ENCODE data around the gene HENMT1. TPM values are rescaled to one million over a fixed set of nuclear protein-coding genes. Genes with fewer than 3 reads are reported as not detected.

The HENMT1 gene
- total and polyA plus RNA-seq, 3 experiments from 2014 or later, result 29.6 to 55.2 (median 31.3) TPM

DNA sequence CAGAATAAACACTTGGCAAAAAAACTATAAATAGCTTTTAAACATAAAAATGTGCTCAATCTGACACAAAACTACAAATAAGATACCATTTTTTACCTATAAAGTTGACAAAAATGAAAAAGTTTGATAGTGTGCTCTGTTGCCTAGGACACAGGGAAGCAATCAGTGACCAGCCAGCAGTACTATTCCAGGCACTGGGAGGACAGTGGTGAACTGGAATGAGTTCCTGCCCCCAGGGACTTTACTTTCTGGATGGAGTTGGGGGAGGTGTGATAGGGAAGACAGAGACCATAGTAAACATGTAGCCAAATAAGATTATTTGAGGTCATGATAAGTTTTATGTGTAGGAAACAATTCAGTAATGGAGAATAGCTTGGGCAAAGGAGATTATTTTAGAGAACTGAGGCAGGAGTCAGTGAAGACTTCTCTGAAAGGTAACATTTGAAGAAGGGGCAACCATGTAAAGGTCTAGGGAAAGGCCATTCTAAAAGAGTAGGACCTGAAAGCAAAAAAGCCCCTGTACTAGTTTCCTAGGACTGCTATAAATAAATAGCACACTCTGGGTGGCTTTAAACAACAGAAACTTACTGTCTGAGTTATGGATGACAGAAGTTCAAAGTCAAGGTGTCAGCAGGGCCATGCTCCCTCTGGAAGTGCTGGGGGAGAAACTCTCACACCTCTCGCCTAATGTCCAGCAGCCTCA lies 59.0 kb downstream of the HENMT1 start:
- peak overlapping the region in 1 of 8 donors; percentile 62 for H3K27ac Mint-ChIP-seq
- CTCF ChIA-PET, result no interaction called here
- H3K9me3 ChIP-seq (ENCODE audit: low read length), result no peaks in the 10 kb centered on the region
- H3K36me3 Mint-ChIP-seq, result peaks cover 0 to 38% (median 8%) of the 10 kb centered on the region in 3 donors
- POLR2A ChIA-PET, result no interaction called here
- peaks cover 0 to 8% (median 4%) of the 10 kb centered on the region in 3 donors for H3K4me1 Mint-ChIP-seq
- no peak overlapping the region for H3K27ac ChIP-seq (ENCODE audit: low read depth, low read length)
- H3K4me3 Mint-ChIP-seq, result no peak overlapping the region
- H3K27me3 ChIP-seq (ENCODE audit: insufficient read depth, low read length, poor library complexity, severe bottlenecking), result no peaks in the 10 kb centered on the region
- DNase-seq, result no peak
- no peaks in the 10 kb centered on the region for H3K9me3 Mint-ChIP-seq
- H3K4me1 ChIP-seq (ENCODE audit: insufficient read depth, low read length), result no peaks in the 10 kb centered on the region
- H3K36me3 ChIP-seq (ENCODE audit: insufficient read depth, low read length), result peaks cover under 1% of the 10 kb centered on the region
- H3K4me3 ChIP-seq (ENCODE audit: low read length), result no peak overlapping the region
- H3K27me3 Mint-ChIP-seq, result no peaks in the 10 kb centered on the region

DNA sequence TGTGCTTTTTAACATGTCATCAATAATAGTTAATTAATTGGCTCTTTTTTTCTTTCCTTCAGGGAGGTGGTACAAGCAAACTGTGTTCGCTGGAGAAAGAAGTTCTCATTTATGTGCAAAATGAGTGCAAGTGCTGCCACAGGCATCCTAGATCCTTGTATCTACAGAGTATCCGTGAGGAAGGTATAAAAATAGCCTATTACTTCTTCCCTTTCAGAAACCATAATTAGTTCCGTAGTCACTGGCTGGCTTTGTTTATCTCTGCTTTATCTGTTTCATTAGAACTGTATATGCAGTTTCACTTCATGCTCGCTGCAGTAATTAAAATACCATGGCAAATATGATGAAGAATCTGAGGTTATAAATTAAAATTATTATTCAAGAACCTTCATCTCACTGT lies 60.4 kb downstream of the HENMT1 start:
- Mint-ChIP-seq H3K4me1 (peaks cover 0 to 11% (median 4%) of the 10 kb centered on the region in 3 donors), H3K27me3 (no peaks in the 10 kb centered on the region), H3K27ac (no peak overlapping the region), H3K9me3 (no peaks in the 10 kb centered on the region), H3K36me3 (peaks cover 0 to 31% (median 5%) of the 10 kb centered on the region in 3 donors), H3K4me3 (no peak overlapping the region)
- Histone ChIP-seq H3K9me3 (ENCODE audit: low read length) (no peaks in the 10 kb centered on the region), H3K36me3 (ENCODE audit: insufficient read depth, low read length) (no peaks in the 10 kb centered on the region), H3K4me3 (ENCODE audit: low read length) (no peak overlapping the region), H3K4me1 (ENCODE audit: insufficient read depth, low read length) (no peaks in the 10 kb centered on the region), H3K27me3 (ENCODE audit: insufficient read depth, low read length, poor library complexity, severe bottlenecking) (no peaks in the 10 kb centered on the region), H3K27ac (ENCODE audit: low read depth, low read length) (no peak overlapping the region)
- ChIA-PET POLR2A (no interaction called here), CTCF (no interaction called here)
- no peak for DNase-seq

DNA sequence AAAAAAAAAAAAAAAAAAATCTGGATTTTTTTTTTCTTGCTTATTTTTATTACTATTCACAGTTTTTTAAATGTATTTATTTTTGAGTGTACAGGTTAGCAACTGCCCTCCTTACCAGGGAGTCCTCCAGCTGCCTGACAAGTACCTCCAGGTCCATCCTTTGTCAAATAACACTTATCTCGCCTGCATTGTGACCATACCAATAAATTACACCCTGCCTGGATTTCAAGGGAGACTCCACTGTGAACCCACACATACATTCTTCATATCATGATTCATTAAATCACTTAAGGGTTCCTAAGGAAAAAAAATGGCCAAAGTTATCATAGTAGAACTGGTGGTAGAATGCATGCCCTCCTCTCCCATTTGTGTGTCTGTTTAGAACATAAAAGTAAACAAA lies 62.6 kb downstream of the HENMT1 start:
- Histone ChIP-seq H3K4me1 (ENCODE audit: insufficient read depth, low read length) (peaks cover 1% of the 10 kb centered on the region), H3K9me3 (ENCODE audit: low read length) (no peaks in the 10 kb centered on the region), H3K27me3 (ENCODE audit: insufficient read depth, low read length, poor library complexity, severe bottlenecking) (no peaks in the 10 kb centered on the region), H3K27ac (ENCODE audit: low read depth, low read length) (no peak overlapping the region), H3K4me3 (ENCODE audit: low read length) (no peak overlapping the region), H3K36me3 (ENCODE audit: insufficient read depth, low read length) (no peaks in the 10 kb centered on the region)
- CTCF ChIA-PET, result no interaction called here
- peak overlapping the region in 1 of 8 donors; percentile 30 for H3K27ac Mint-ChIP-seq
- peaks cover 0 to 23% (median 4%) of the 10 kb centered on the region in 3 donors for H3K4me1 Mint-ChIP-seq
- POLR2A ChIA-PET, result no interaction called here
- H3K9me3 Mint-ChIP-seq, result no peaks in the 10 kb centered on the region
- DNase-seq, result no peak
- H3K4me3 Mint-ChIP-seq, result no peak overlapping the region
- H3K36me3 Mint-ChIP-seq, result peaks cover 0 to 28% (median 7%) of the 10 kb centered on the region in 3 donors
- no peaks in the 10 kb centered on the region for H3K27me3 Mint-ChIP-seq

Other genes starting within 250 kb of the HENMT1 start
- gene NBPF6, start 210.8 kb downstream of the HENMT1 start, total RNA-seq, result not detected
- not detected for gene NBPF6, start 210.8 kb downstream of the HENMT1 start, polyA plus RNA-seq
- 10 to 100 TPM; 19.4 to 21.0 TPM for gene EEIG2, start 101.0 kb downstream of the HENMT1 start, total RNA-seq
- 2.1 TPM for gene EEIG2, start 101.0 kb downstream of the HENMT1 start, polyA plus RNA-seq
- gene PRPF38B, start 31.2 kb upstream of the HENMT1 start, total RNA-seq, result 10 to 100 TPM; 74.8 to 78.1 TPM
- gene PRPF38B, start 31.2 kb upstream of the HENMT1 start, polyA plus RNA-seq, result 32.3 TPM
- under 1 TPM in 1 of 2 experiments, not detected in 1; 0.09 TPM for gene FNDC7, start 51.8 kb upstream of the HENMT1 start, total RNA-seq
- gene FNDC7, start 51.8 kb upstream of the HENMT1 start, polyA plus RNA-seq, result not detected
- gene STXBP3, start 85.6 kb upstream of the HENMT1 start, total RNA-seq, result 10 to 100 TPM; 43.2 to 43.3 TPM
- 54.8 TPM for gene STXBP3, start 85.6 kb upstream of the HENMT1 start, polyA plus RNA-seq
- not detected for gene AKNAD1, start 196.0 kb upstream of the HENMT1 start, total RNA-seq
- not detected for gene AKNAD1, start 196.0 kb upstream of the HENMT1 start, polyA plus RNA-seq
- 1 to 10 TPM; 6.0 to 7.5 TPM for gene GPSM2, start 215.9 kb upstream of the HENMT1 start, total RNA-seq
- 2.0 TPM for gene GPSM2, start 215.9 kb upstream of the HENMT1 start, polyA plus RNA-seq